CD14-positive monocyte (primary cell): ENCODE measurements around the gene CBR3. TPM values are rescaled to one million over a fixed set of nuclear protein-coding genes. Genes with fewer than 3 reads are reported as not detected.

Experiments used
- DNase-seq, 3 donors: peaks; one replicate each; pipeline ENCODE4 v3.0.0-alpha.2; 2011 to 2022
- H2AFZ ChIP-seq: 2 replicates; pipeline ENCODE4 v1.6.0; 2012; ENCODE audit warnings: mild to moderate bottlenecking, low read depth, low read length, inconsistent platforms; ENCODE audit not compliant: insufficient read depth, poor library complexity, severe bottlenecking
- H3K27ac ChIP-seq, 2 donors: 1 replicate in 1 of 2; 2 replicates in 1 of 2; pipeline ENCODE4 v1.5.1; 2012 to 2013; ENCODE audit warnings: low read length in 2 of 2, control low read depth in 1 of 2, inconsistent platforms in 1 of 2, low read depth in 1 of 2, mild to moderate bottlenecking in 1 of 2
- H3K27me3 ChIP-seq, 2 donors: one replicate each; pipeline versions ENCODE4 v1.6.0 to v1.6.1; 2011 to 2013; ENCODE audit warnings: low read length in 2 of 2; ENCODE audit not compliant: control insufficient read depth in 2 of 2, insufficient read depth in 2 of 2
- H3K36me3 ChIP-seq, 2 donors: replicated peaks in 1 of 2; 1 replicate in 1 of 2; 2 replicates in 1 of 2; pipeline versions ENCODE4 v1.5.1 to v1.6.1; 2012 to 2013; ENCODE audit warnings: low read length in 2 of 2, control low read depth in 1 of 2, inconsistent platforms in 1 of 2, mild to moderate bottlenecking in 1 of 2; ENCODE audit not compliant: insufficient read depth in 2 of 2, control insufficient read depth in 1 of 2
- H3K4me1 ChIP-seq, 2 donors: 1 replicate in 1 of 2; 2 replicates in 1 of 2; pipeline versions ENCODE4 v1.5.1 to v1.6.1; 2012 to 2013; ENCODE audit warnings: low read length in 2 of 2, control low read depth in 1 of 2, inconsistent platforms in 1 of 2, mild to moderate bottlenecking in 1 of 2, moderate library complexity in 1 of 2; ENCODE audit not compliant: insufficient read depth in 2 of 2, control insufficient read depth in 1 of 2
- H3K4me2 ChIP-seq: replicated peaks from 2 replicates; pipeline ENCODE3; 2012; ENCODE audit warnings: low read length, moderate library complexity, mild to moderate bottlenecking; ENCODE audit not compliant: poor library complexity, severe bottlenecking; ENCODE audit errors: extremely low read depth
- H3K4me3 ChIP-seq, 3 experiments: fragments of 200-600 bp in 1 of 3; sonication (generic) in 1 of 3; replicated peaks in 1 of 3; 1 replicate in 2 of 3; 2 replicates in 1 of 3; pipeline ENCODE4 v1.5.1; 2011 to 2013; ENCODE audit warnings: low read length in 3 of 3, mild to moderate bottlenecking in 3 of 3, control low read depth in 2 of 3, low read depth in 2 of 3, inconsistent platforms in 1 of 3, moderate library complexity in 1 of 3
- H3K79me2 ChIP-seq: 2 replicates; pipeline ENCODE4 v1.6.0; 2012; ENCODE audit warnings: mild to moderate bottlenecking, control low read depth, inconsistent platforms, low read length, moderate library complexity; ENCODE audit not compliant: insufficient read depth
- H3K9ac ChIP-seq: 2 replicates; pipeline ENCODE4 v1.6.0; 2017; ENCODE audit warnings: low read length, mild to moderate bottlenecking; ENCODE audit not compliant: insufficient read depth, poor library complexity, severe bottlenecking
- H3K9me3 ChIP-seq, 2 donors: replicated peaks in 1 of 2; 1 replicate in 1 of 2; 2 replicates in 1 of 2; pipeline versions ENCODE4 v1.5.1 to v1.6.1; 2012 to 2013; ENCODE audit warnings: low read length in 2 of 2, control low read depth in 1 of 2; ENCODE audit not compliant: control insufficient read depth in 1 of 2, insufficient read depth in 1 of 2
- H4K20me1 ChIP-seq: 2 replicates; pipeline ENCODE4 v1.6.0; 2012; ENCODE audit warnings: mild to moderate bottlenecking, low read length, control low read depth, moderate library complexity; ENCODE audit not compliant: insufficient read depth
- H3K27ac Mint-ChIP-seq, 7 donors: one replicate each; pipeline ENCODE4 v1.8.0; 2020; ENCODE audit warnings: mild to moderate bottlenecking in 7 of 7, mixed read lengths in 7 of 7, moderate library complexity in 6 of 7, inconsistent platforms in 2 of 7
- H3K27me3 Mint-ChIP-seq, 3 donors: one replicate each; pipeline ENCODE4 v1.8.0; 2021 to 2022; ENCODE audit warnings: low read depth in 3 of 3, mild to moderate bottlenecking in 3 of 3, mixed read lengths in 3 of 3, moderate library complexity in 3 of 3, inconsistent platforms in 1 of 3
- H3K36me3 Mint-ChIP-seq, 2 donors: one replicate each; pipeline ENCODE4 v1.8.0; 2020; ENCODE audit warnings: mixed read lengths in 2 of 2, inconsistent platforms in 1 of 2, mild to moderate bottlenecking in 1 of 2
- H3K4me1 Mint-ChIP-seq: one replicate; pipeline ENCODE4 v1.8.0; 2020; ENCODE audit warnings: mild to moderate bottlenecking, mixed read lengths
- H3K4me3 Mint-ChIP-seq, 2 donors: one replicate each; pipeline ENCODE4 v1.8.0; 2020; ENCODE audit warnings: mild to moderate bottlenecking in 2 of 2, mixed read lengths in 2 of 2, moderate library complexity in 1 of 2
- H3K9me3 Mint-ChIP-seq, 7 donors: one replicate each; pipeline ENCODE4 v1.8.0; 2020 to 2022; ENCODE audit warnings: mixed read lengths in 7 of 7, mild to moderate bottlenecking in 6 of 7, moderate library complexity in 6 of 7, inconsistent platforms in 2 of 7
- WGBS: methylation state at CpG from one replicate; pipeline ENCODE4 v1.1.5; 2013; ENCODE audit warnings: missing lambda C conversion rate; ENCODE audit not compliant: insufficient coverage; 5-methylcytosine and 5-hydroxymethylcytosine counted together
- intact Hi-C, 2 donors: fragments of 100-400 bp; cut with micrococcal nuclease; formaldehyde crosslinking; loops; one replicate each; pipeline versions ENCODE4 v1.15.0 to v1.15.1; 2023
- polyA plus RNA-seq, 3 donors: library from polyadenylated mRNA; depleted of rRNA in 1 of 3; unstranded in 2 of 3; stranded (reverse) in 1 of 3; fragments of 300-500 nt in 2 of 3; fragments of >200 nt in 1 of 3; fragmentation: Illumina TruSeq in 2 of 3; gene quantifications; 1 replicate in 2 of 3; 2 replicates in 1 of 3; pipeline ENCODE4 v1.2.3, GENCODE V29; 2012 to 2021
- TF ChIP-seq, protein P1 (sequence below): fragments of 200-600 bp; IDR thresholded peaks from one replicate; pipeline ENCODE4 v1.8.0; 2022; ENCODE audit warnings: antibody characterized with exemption, mild to moderate bottlenecking

The CBR3 gene
- polyA plus RNA-seq, 3 donors = 0.32 to 0.40 TPM; not detected in 1

- no peaks in the 10 kb centered on the region for H3K4me1 Mint-ChIP-seq
- WGBS = no CpG with 5 or more reads among the region's 4 CpGs
- H3K36me3 ChIP-seq = no peaks in the 10 kb centered on the region
- H3K27ac ChIP-seq = no peak overlapping the region
- intact Hi-C loops = no loop called here
- H4K20me1 ChIP-seq = no peaks in the 10 kb centered on the region
- H3K9ac ChIP-seq = no peak overlapping the region
- peaks cover 0 to 2% (median 0%) of the 10 kb centered on the region in 7 donors for H3K9me3 Mint-ChIP-seq
- TF ChIP-seq, protein P1, sequence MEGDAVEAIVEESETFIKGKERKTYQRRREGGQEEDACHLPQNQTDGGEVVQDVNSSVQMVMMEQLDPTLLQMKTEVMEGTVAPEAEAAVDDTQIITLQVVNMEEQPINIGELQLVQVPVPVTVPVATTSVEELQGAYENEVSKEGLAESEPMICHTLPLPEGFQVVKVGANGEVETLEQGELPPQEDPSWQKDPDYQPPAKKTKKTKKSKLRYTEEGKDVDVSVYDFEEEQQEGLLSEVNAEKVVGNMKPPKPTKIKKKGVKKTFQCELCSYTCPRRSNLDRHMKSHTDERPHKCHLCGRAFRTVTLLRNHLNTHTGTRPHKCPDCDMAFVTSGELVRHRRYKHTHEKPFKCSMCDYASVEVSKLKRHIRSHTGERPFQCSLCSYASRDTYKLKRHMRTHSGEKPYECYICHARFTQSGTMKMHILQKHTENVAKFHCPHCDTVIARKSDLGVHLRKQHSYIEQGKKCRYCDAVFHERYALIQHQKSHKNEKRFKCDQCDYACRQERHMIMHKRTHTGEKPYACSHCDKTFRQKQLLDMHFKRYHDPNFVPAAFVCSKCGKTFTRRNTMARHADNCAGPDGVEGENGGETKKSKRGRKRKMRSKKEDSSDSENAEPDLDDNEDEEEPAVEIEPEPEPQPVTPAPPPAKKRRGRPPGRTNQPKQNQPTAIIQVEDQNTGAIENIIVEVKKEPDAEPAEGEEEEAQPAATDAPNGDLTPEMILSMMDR = peak; percentile 52
- H3K79me2 ChIP-seq = no peaks in the 10 kb centered on the region
- H3K27me3 ChIP-seq = no peaks in the 10 kb centered on the region
- no peak overlapping the region for H3K4me3 ChIP-seq
- H3K4me3 Mint-ChIP-seq = no peak overlapping the region
- no peaks in the 10 kb centered on the region for H3K9me3 ChIP-seq
- no peak overlapping the region for H2AFZ ChIP-seq
- H3K4me1 ChIP-seq = peaks cover 0 to 6% of the 10 kb centered on the region in 2 donors
- no peaks in the 10 kb centered on the region for H3K36me3 Mint-ChIP-seq
- no peak overlapping the region for H3K4me2 ChIP-seq
- peak overlapping the region in 1 of 7 donors; percentile 50 for H3K27ac Mint-ChIP-seq
- peaks cover 2 to 7% (median 3%) of the 10 kb centered on the region in 3 donors for H3K27me3 Mint-ChIP-seq
- no peak for DNase-seq
Measured at GRCh38 chr21:36122977-36123376, 11.9 kb upstream of the CBR3 start.

DNA sequence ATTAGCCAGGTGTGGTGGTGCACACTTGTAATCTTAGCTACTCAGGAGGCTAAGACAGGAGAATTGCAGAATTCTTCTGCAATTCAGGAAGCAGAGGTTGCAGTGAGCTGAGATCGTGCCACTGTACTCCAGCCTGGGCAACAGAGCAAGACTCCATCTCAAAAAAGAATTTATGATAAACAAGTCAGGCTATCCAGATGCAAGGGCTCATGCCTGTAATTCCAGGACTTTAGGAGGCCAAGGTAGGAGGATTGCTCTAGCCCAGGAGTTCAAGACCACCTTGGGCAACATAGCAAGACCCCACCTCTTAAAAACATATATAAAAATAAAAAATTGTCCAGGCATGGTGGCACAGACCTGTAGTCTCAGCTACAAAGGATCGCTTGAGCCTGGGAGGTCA is 10.5 kb upstream of the CBR3 start:
- Histone ChIP-seq H3K4me2 (no peak overlapping the region), H3K27me3 (no peaks in the 10 kb centered on the region), H2AFZ (no peak overlapping the region), H3K4me3 (no peak overlapping the region), H3K4me1 (peaks cover under 1 to 7% of the 10 kb centered on the region in 2 donors), H4K20me1 (no peaks in the 10 kb centered on the region), H3K27ac (no peak overlapping the region), H3K9ac (no peak overlapping the region), H3K79me2 (no peaks in the 10 kb centered on the region), H3K9me3 (no peaks in the 10 kb centered on the region), H3K36me3 (no peaks in the 10 kb centered on the region)
- DNase-seq = no peak
- WGBS = 100% methylated on average over 1 of the region's 2 CpGs
- no peaks in the 10 kb centered on the region for H3K36me3 Mint-ChIP-seq
- no peak overlapping the region for H3K27ac Mint-ChIP-seq
- intact Hi-C loops = no loop called here
- H3K4me3 Mint-ChIP-seq = no peak overlapping the region
- H3K9me3 Mint-ChIP-seq = peaks cover 0 to 2% (median 0%) of the 10 kb centered on the region in 7 donors
- TF ChIP-seq, protein P1 = no peak
- peaks cover 5% of the 10 kb centered on the region for H3K4me1 Mint-ChIP-seq
- H3K27me3 Mint-ChIP-seq = peaks cover 2 to 9% (median 6%) of the 10 kb centered on the region in 3 donors
